PFSK-1 (cell line): Measurements from ENCODE around the gene SPATA6.

ENCODE experiments used
- FOXP2 ChIP-seq: optimal IDR thresholded peaks from 2 replicates; pipeline ENCODE3; 2011; ENCODE audit warnings: borderline replicate concordance, control low read depth, inconsistent platforms; ENCODE audit not compliant: insufficient read depth; ENCODE audit errors: extremely low read length, extremely low read depth
- POLR2AphosphoS5 ChIP-seq: IDR thresholded peaks from 2 replicates; pipeline ENCODE4 v1.6.1; 2012; ENCODE audit warnings: low read depth, mild to moderate bottlenecking, control low read depth, low read length, moderate library complexity
- SIN3A ChIP-seq: IDR thresholded peaks from 2 replicates; pipeline ENCODE4 v1.6.1; 2012; ENCODE audit warnings: mild to moderate bottlenecking, low read length, moderate library complexity, borderline replicate concordance; ENCODE audit not compliant: insufficient read depth
- TAF1 ChIP-seq: IDR thresholded peaks from 2 replicates; pipeline ENCODE4 v1.6.1; 2012; ENCODE audit warnings: low read length, control low read depth, borderline replicate concordance; ENCODE audit not compliant: insufficient read depth
- TF ChIP-seq, protein P1 (sequence below), 2 experiments: IDR thresholded peaks; 2 replicates each; pipeline versions ENCODE4 v1.6.1 to v1.8.0; 2011 to 2012; ENCODE audit warnings: low read depth in 2 of 2, low read length in 2 of 2, control low read depth in 1 of 2, inconsistent platforms in 1 of 2, mild to moderate bottlenecking in 1 of 2, moderate library complexity in 1 of 2; ENCODE audit not compliant: insufficient read depth in 1 of 2

SPATA6 gene

DNA sequence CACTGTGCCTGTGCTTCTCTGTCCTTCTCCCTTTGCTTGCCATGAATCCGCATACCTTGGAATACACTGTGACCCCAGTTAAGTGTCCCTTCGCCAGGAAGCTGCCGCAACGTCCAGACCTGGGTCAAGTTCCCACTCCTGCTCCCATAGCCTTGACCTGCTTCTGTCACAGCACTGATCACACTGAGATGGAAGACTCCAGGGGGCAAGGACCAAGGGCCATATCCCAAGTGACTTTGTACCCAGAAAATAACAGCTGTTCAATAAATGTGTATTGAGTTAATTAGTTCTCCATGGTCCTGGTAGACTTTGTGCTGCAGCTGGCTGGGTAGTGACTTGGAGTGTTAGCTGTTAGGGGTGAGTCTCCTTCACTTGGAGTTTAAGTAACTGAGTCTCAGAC, 223.6 kb downstream of the SPATA6 start:
- no peak for TF ChIP-seq FOXP2
- no peak for TF ChIP-seq SIN3A
- TF ChIP-seq, protein P1, sequence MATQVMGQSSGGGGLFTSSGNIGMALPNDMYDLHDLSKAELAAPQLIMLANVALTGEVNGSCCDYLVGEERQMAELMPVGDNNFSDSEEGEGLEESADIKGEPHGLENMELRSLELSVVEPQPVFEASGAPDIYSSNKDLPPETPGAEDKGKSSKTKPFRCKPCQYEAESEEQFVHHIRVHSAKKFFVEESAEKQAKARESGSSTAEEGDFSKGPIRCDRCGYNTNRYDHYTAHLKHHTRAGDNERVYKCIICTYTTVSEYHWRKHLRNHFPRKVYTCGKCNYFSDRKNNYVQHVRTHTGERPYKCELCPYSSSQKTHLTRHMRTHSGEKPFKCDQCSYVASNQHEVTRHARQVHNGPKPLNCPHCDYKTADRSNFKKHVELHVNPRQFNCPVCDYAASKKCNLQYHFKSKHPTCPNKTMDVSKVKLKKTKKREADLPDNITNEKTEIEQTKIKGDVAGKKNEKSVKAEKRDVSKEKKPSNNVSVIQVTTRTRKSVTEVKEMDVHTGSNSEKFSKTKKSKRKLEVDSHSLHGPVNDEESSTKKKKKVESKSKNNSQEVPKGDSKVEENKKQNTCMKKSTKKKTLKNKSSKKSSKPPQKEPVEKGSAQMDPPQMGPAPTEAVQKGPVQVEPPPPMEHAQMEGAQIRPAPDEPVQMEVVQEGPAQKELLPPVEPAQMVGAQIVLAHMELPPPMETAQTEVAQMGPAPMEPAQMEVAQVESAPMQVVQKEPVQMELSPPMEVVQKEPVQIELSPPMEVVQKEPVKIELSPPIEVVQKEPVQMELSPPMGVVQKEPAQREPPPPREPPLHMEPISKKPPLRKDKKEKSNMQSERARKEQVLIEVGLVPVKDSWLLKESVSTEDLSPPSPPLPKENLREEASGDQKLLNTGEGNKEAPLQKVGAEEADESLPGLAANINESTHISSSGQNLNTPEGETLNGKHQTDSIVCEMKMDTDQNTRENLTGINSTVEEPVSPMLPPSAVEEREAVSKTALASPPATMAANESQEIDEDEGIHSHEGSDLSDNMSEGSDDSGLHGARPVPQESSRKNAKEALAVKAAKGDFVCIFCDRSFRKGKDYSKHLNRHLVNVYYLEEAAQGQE (IDR thresholded peaks at IDR 0.05; ENCODE audit: insufficient read depth in 1 of 2, low read depth in 2 of 2, low read length in 2 of 2) = no peak

DNA sequence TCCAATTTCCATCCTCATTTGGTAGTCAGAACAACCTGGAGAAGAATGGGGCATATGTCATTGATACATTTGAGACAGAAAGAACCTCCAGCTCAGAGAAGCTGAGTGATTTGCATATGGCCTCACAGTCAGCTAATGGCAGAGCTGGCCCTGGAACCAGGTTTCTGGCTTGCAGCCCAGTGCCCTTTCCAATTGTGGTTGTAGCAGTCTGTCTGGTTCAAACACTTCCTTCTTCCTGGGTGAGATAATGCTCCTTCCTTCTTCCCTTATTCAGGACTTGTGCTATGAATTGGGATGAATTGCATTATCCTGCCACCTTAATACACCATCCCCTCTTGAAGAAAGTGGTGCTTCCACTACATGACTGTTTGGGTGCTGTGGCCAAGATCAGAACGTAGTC, 225.3 kb downstream of the SPATA6 start:
- TF ChIP-seq FOXP2 = no peak
- TF ChIP-seq, protein P1 (IDR thresholded peaks at IDR 0.05; ENCODE audit: insufficient read depth in 1 of 2, low read depth in 2 of 2, low read length in 2 of 2) = no peak
- TF ChIP-seq POLR2AphosphoS5 = no peak
- no peak for TF ChIP-seq SIN3A
- no peak for TF ChIP-seq TAF1
